GM18873 (cell line): Measurements from ENCODE around the gene CDKN2AIPNL.

Experiments used
- ATAC-seq: cut with Tn5 transposase; IDR thresholded peaks from one replicate; pipeline ENCODE4 v1.9.1; 2021; ENCODE audit warnings: mild to moderate bottlenecking, moderate library complexity, moderate number of reproducible peaks; ENCODE audit not compliant: unreplicated experiment, low FRiP score

The CDKN2AIPNL gene, protein sequence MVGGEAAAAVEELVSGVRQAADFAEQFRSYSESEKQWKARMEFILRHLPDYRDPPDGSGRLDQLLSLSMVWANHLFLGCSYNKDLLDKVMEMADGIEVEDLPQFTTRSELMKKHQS

DNA sequence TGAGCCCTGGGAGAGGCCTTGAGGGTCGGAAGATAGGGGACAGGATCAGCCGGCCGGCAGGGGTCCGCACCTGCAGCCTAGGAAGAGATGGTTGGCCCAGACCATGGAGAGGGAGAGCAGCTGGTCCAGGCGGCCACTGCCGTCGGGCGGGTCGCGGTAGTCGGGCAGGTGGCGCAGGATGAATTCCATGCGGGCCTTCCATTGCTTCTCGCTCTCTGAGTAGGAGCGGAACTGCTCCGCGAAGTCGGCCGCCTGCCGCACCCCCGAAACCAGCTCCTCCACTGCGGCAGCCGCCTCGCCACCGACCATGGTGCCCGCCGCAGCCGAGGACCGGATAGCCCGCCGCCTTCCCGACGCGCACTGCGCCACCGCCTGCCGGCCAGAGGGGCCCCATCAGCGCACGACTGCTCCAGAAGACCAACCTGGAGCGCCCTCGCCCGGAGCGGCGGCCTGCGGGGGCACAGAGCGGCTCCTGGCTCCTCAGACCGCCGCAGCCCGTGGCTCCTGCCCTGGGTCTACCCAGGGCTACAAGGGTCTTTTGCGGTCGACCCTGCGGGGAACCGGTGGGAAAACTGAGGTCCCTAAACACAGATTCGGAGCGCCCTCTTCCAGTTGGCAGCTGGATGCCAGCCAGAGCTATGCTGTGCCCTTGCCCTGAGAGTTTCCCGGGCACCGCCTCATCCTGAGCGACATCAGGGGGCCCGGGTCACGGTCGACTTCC is at the start of gene CDKN2AIPNL:
Gene CDKN2AIPNL (minus strand): TSS at position 336 of the 721 bp plus-strand sequence. CDS start 27 bp downstream, at position 309.
- peak; percentile 73 for ATAC-seq

DNA sequence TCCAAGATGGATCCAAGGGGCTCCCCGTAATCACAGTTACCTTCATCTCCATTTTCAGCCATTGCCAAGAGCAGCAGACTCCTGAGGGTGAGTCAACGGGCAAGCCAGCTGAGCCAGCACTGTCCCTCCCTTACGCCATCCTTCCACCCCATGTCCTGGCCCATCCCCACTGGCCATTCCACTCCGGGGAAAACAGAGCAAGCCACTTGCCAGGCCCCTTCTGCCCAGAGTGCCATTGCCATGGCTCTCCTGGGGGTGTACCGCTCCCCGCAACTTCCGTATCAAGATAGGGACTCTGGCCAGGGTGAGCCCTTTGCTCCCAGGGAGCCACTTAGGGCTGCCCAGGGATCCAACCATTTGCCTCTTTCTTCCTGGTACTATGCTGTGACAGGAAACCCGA is 48.9 kb upstream of the CDKN2AIPNL start:
- no peak for ATAC-seq

DNA sequence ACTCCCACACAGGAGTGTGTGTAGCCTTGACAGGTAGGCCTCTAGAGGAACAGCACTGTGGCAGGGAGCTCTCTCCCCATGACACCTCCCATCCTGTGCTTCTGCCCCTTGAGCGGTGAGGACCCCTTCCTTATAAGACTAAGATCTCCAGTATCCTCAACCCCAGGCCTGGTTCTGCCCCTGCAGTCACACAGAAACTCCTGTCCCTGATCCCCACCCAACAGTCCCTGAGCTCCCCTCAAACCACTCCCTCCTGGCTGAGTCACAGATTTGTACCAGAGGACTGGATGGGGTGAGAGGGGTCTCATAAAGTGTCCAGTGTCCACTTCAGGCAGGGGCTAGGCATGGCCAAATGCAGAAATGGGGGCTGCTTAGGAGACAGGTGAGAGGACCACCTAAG is 47.8 kb upstream of the CDKN2AIPNL start:
- no peak for ATAC-seq

DNA sequence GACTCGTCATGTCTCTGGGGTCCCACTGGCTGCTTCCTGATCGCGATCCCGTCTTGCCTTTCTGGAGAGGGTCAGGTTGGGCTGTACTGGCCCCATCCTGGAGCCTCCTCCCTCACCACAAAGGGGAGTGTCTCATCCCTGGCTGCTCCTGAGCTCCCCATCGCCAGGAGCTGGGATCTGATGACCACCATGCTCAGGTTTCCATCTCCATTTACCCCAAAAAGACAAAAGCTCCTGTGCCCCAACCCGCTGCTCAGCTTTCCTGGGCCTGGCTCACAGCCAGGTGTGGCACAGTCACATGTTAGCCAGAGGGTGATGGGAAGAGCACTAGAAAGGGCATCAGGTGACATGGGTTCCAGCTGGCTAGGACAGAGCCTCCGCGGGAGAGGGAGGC is 47.3 kb upstream of the CDKN2AIPNL start:
- ATAC-seq: no peak

DNA sequence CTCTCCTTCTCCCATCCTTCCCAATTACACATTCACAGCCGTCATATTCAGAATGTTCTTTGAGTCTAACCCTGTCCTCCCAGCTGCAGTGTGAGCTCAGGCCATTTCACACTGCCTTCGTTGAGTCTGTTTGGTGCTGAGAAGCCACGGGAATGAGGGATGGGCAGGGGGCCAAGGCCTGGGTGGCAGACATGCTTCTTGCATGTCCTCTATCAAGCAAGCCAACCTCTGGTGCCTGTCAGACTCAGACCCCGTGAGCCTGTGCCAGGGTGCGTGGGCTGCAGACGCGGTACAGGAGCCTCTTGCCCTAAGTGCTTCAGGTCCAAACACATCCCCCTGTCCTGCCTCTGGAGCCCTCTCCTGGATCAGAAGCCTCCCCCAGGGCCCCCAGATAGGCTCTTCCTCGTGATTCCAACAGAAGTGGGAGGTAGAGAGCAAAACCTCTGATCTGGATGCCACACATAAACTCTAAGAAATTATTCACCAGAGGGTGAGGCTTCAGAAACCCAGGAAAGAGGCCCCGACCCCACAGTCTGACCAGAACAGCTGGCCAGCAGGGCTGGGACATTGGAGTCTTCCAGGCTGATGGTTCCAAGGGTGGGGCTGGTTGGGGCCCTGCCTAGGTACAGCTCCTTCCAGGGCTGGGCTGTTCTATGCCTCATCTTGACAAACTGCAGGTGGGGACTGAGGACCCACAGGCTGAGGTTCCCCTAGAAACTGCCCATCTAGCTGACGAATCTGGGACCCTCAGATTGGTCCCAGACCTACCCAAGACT is 46.7 kb upstream of the CDKN2AIPNL start:
- ATAC-seq: no peak

DNA sequence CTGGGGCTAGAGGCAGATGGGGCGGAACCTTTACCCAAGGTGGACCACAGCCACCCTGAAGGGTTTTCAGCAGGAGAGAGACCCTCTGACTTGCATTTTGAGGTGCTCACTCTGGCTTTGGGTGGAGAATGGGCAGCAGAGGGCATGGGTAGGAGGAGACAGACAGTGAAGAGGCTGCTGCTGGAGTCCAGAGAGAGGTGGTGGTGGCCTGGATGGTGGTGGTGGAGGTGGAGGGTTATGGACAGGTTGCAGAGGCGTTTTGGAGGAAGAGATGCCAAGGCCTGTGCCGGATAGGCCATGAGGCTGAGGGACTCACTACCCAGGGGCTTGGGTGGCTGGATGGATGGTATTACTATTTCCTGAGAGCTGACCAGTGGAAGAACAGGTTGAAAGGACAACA is 46.1 kb upstream of the CDKN2AIPNL start:
- no peak for ATAC-seq

DNA sequence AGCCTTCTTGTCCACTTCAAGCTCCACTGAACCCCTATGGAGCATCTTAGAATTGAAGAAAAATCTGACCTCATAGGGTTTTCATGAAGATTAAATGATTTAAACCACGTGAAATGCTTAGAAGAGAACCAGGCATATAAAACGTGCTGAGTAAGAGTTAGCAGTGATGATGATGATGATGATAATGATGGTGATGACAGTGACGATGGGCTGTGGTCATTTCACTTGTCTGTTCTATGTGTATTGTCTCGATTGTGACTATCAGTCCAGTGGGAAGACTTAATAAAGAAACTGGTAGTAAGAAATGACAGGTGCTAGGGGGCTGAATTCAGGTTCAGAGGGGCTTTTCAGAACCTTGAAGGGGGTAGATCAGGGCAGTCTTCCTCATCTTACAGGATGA is 45.1 kb upstream of the CDKN2AIPNL start:
- ATAC-seq: no peak

DNA sequence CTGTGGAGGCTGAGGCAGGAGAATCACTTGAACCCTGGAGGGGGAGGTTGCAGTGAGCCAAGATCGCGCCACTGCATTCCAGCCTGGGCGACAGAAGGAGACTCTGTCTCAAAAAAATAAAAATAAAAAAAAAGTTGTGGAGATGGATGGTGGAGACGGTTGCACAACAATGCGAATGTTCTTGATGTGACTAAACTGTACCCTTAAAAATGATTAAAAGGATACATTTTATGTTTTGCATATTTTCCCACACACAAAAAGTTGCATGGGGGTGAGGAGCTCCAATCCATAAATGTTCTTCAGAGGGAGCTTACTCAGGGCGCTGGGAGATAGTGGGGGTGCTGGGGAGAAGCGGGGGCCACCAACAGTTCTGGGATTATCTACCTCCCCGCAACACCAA is 43.8 kb upstream of the CDKN2AIPNL start:
- ATAC-seq: no peak

DNA sequence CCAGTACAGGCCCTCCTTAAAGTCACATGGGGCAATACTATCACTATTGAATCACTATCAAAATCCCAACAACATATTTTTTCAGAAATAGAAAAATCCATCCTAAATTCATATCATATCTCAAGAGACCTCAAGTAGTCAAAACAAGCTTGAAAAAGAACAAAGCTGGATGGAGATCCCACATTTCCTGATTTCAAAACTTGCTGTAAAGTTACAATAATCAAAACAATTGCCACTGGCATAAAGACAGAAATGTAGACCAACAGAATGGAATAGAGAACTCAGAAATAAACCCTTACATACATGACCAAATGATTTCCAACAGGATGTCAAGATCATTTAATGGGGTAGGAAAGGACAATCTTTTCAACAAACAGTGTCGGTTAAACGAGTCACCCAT is 41.3 kb upstream of the CDKN2AIPNL start:
- no peak for ATAC-seq

DNA sequence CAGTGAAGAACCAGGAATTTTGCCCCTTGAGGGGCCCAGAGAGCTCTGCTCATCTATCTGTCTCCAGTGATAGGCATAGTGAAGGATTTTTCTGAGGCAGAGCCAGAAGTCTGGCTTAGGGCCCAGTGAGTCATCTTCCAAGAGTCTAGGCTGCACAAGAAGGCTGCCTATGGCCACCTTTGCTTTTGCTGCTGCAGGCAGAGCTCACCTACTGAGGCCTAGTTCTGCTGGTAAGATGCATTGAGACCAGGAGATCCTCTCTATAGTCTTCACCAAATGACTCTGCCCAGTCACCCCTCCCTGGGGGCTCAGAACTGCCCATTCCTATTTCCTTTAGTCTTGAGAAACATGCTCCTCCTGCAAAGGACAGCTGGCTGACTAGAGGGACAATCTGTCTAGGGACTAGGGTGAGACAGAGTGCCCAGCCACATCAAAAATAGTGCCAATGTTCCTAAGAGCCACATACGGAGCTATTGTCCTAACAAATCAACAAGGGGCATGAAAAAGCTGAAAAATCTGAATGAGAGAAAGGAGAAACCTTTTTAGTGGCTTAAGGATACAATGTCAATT is 40.3 kb upstream of the CDKN2AIPNL start:
- ATAC-seq: no peak

DNA sequence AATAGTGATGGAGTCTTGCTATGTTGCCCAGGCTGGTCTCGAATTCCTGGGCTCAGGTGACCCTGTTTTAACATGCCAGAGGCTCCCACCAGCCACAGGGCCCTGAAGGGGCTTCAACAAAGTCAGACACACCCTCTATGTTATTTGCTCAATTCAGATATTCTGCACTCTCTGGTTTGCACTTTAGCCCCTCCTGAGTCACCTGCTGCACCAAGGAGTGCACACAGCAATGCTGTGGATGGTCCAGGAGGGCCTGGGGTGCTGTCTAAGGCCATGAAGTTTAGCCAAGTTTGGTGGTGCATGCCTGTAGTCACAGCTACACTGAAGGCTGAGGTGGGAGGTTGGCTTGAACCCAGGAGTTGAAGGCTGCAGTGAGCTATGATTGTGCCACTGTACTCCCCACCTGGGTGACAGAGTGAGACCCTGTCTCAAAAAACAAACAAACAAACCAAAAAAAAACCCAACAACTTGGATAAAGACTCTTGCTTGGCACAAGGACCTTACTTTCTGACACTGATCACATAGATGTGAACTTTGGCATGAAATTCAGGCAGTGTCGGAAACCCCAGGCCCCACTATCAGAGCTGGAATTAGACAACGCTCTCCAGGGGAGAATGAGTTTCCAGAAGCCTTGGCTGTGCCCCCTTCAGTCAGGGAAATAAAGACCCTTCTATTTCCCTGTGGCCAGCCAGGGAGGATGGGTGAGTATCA is 39.7 kb upstream of the CDKN2AIPNL start:
- no peak for ATAC-seq

DNA sequence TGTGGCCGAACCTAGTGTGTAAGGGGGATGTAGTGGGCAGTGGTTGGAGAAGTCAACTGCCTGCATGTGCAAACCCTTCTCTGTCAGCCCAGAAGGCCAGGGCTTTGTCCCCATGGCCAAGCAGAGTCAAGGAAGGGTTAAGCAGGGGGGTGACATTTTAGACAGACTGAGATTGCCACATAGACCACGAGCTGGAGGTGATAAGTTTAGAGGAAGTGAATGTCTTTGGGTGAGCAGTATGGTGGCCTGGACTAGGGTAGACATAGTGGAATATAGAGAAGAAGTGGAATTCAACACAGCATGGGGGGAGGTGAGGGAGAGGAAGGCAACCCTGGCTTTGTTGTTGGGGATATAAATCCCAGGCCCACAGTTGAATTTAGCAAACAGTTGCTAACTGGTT is 38.7 kb upstream of the CDKN2AIPNL start:
- no peak for ATAC-seq

DNA sequence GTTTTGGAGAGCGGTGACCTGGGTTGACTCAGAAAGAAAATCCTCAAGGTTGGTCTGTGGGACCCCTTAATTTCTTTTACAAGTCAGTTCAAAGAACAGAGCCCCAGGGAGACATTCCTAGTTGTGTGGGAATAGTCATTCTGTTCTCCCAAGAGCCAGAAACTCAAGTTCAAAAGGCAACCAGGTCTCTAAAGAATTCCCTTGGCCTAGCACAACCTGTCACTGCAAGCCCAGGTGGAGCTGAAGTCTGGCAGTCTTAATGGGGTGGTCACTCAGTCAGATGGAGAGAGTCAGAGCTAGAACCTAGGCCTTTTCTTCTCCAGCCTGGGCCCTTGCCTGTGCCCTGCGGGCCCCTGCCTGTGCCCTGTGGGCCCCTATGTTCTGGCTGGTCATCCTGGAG is 37.5 kb upstream of the CDKN2AIPNL start:
- ATAC-seq: no peak

DNA sequence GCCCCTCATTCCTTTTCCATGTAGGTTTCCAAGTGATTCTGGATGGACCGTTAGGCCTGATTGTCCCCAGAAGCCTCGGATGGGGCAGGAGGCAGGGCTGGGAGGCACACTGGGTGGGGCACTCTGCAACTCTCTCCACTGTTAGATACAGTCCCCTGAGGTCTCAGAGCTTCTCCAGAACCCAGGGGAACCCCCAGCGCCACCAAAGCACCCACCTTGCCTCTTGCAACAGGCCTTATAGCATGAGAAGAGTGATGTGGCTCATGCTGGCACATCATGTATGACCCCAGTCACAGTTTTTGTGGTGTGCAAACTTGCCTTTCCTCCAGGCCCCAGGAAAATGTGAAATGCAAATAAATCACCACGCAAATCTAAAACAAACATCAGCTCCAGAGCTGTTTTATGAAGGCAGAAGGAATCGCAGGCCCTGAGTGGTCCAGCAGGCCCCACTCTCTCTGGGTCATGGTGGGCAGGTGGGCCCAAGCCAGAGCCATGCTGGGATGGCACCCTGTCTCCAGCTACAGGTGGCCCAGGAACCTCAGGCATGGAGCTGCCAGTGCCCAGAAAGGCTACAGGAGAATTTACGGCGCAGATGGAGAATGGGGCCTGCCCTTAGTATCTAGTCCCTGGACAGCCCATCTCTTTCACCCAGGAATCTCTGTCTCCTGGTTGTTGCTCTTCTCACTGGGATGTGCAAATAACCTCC is 36.3 kb upstream of the CDKN2AIPNL start:
- ATAC-seq: no peak

DNA sequence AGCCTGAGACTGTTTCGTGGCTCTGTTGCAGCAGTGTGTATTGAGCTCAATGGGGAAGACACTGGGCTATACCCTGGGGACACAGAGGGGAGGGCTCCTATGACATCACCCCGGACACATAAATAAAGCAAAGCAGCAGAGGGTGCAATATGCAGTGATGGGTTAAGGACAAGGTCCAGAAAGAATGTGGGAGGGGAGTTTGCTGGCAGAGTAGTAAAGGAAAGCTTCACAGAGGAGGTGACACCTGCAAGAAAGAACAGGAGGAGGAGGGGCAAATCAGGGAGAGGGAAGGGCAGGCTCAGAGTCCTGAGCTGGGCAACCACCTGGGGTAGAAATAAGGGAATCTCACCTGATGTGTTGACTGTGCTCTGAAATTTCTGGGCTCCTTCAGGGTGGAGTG is 35.3 kb upstream of the CDKN2AIPNL start:
- ATAC-seq: no peak

DNA sequence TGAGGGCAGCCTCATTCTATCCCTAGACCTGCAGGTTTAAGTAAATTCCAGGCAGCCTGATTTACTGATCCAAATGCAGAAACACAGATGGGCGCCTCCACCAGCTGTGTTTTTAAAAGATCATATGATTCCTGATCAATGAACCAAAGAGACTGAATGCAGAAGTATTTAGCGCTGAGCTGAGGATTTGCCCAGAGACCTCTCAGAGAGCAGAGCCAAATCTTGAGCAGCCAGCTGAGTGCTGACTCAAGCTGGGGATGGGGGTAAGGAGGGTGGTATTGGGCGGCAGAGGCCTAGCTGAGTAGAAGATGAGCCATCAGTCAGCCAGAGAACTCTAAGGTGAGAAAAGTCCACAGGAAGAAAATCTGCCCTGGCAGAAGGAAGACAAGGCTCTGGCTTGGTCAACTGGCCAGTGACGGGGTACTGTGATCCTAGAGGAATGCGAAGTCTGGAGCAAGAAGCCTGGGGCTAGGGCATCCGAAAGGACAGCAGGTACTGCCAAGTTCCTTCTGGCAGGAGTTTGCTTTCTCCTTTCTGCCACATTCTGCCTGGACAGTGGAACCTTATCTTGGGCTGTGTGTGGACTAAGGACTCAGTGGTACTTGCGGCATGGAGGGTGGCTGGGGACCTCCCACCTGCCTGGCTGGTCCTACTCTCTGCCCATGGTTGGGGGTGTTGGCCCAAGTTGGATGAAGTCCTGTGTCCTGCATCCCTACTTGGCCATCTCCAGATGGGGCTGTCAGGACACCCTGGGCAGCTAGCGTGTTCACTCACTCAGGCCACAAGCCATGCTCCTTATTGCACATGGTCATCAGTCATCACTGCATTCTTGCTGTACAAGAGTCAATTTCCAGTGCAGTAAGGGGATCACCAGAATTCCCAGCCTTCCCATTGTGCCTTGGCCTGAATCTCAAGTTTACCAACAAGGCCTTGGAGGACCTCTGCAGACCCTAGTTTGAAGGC is 34.5 kb upstream of the CDKN2AIPNL start:
- ATAC-seq: no peak

DNA sequence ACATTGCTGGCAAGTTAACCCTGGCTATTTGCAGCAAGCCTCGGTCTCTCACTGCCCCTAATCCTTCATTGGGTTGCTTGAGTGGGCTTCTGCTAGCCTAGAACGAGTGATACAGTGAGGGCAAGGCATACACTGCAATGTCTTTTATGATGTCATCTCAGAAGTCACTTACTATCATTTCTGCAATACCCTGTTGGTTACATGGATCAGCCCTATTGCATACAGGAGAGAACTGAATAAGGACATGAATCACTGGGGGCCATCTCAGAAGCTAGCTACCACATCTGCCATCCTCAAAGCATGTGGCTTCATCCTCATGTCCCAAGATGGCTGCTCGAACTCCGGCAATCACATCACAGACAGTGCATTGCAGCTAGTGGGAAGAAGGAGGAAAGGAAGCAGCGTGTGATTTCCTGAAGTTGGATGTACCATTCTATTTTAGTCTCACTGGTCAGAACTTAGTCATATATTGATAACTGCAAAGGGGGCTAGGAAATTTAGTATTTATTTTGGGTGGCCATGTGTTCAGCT is 33.3 kb upstream of the CDKN2AIPNL start:
- ATAC-seq: no peak

DNA sequence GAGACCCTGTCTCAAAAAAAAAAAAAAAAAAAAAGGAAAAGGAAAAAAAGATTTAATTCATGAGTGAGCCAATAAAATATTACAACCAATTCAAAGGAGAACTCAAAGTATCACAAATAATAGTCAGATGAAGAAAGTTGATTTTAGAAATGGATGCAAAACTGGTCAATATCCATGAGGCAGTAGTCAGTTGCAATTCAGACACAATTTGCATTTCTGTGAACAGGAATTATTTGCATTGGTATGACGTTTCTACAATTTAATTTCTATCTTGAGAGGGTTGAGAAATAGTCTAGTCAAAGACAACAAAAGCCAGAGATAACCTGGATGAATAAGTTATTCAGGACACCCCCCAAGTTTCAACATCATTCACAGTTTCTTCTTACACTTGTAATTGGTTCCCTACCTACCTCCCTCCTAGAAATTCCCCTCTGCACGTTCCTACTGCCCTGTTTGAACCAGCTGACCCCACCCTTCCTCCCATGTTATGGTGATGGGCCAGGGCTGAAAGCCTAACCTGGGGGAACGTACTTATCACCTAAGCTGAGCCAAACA is 28.6 kb upstream of the CDKN2AIPNL start:
- ATAC-seq: no peak
